SK-N-SH (cell line): Measurements from ENCODE around the gene CIBAR2.

Experiments
- CTCF ChIP-seq: fragments of 200-600 bp; sonication (generic); IDR thresholded peaks from 2 replicates; pipeline ENCODE4 v1.6.1; 2017; ENCODE audit warnings: antibody characterized with exemption, mild to moderate bottlenecking, moderate library complexity
- EP300 ChIP-seq, 2 experiments: IDR thresholded peaks; 2 replicates each; pipeline versions ENCODE4 v1.4.0 to v1.6.1; 2012; ENCODE audit warnings: borderline replicate concordance in 1 of 2, low read depth in 1 of 2, low read length in 1 of 2
- GABPA ChIP-seq: IDR thresholded peaks from 2 replicates; pipeline ENCODE4 v1.4.0; 2012; ENCODE audit warnings: low read depth, mild to moderate bottlenecking
- MAX ChIP-seq: IDR thresholded peaks from 2 replicates; pipeline ENCODE4 v1.4.0; 2012; ENCODE audit warnings: low read depth
- MXI1 ChIP-seq: IDR thresholded peaks from 2 replicates; pipeline ENCODE4 v1.6.1; 2012; ENCODE audit warnings: mild to moderate bottlenecking, low read depth, low read length, improper control_type of control experiment
- POLR2AphosphoS5 ChIP-seq: IDR thresholded peaks from 2 replicates; pipeline ENCODE4 v1.6.1; 2012; ENCODE audit warnings: low read depth, low read length
- REST ChIP-seq: IDR thresholded peaks from 2 replicates; pipeline ENCODE4 v1.6.1; 2012; ENCODE audit warnings: mild to moderate bottlenecking, low read depth, low read length, moderate library complexity
- RXRA ChIP-seq: IDR thresholded peaks from 2 replicates; pipeline ENCODE4 v1.4.0; 2012; ENCODE audit warnings: low read depth, mild to moderate bottlenecking, borderline replicate concordance
- TAF1 ChIP-seq: IDR thresholded peaks from 2 replicates; pipeline ENCODE4 v1.6.1; 2012; ENCODE audit warnings: low read depth, mild to moderate bottlenecking, low read length, moderate library complexity, borderline replicate concordance
- USF1 ChIP-seq: IDR thresholded peaks from 2 replicates; pipeline ENCODE4 v1.4.0; 2012; ENCODE audit warnings: low read depth, borderline replicate concordance
- ZBTB33 ChIP-seq: IDR thresholded peaks from 2 replicates; pipeline ENCODE4 v1.4.0; 2012; ENCODE audit warnings: low read depth, borderline replicate concordance

GRCh38 chr16:85117418-85117817 lies 5.1 kb upstream of the CIBAR2 start:
- TF ChIP-seq CTCF (no peak), RXRA (no peak), EP300 (IDR thresholded peaks at IDR 0.05; ENCODE audit: borderline replicate concordance in 1 of 2, low read depth in 1 of 2, low read length in 1 of 2) (no peak), GABPA (no peak), USF1 (no peak), ZBTB33 (no peak), REST (no peak), TAF1 (no peak), MXI1 (no peak), POLR2AphosphoS5 (no peak), MAX (no peak)
